LNCaP clone FGC (cell line): ENCODE data around the gene L3MBTL3.

ENCODE experiments used
- DNase-seq: peaks from one replicate; pipeline ENCODE4 v3.0.0-alpha.2; 2011; ENCODE audit warnings: low read depth
- H3K4me3 ChIP-seq: 2 replicates; pipeline ENCODE4 v1.5.1; 2011; ENCODE audit warnings: mild to moderate bottlenecking, low read depth, low read length, control low read depth
- TF ChIP-seq, protein P1 (sequence below): IDR thresholded peaks from 2 replicates; pipeline ENCODE4 v1.5.1; 2012; ENCODE audit warnings: mild to moderate bottlenecking; ENCODE audit not compliant: control insufficient read depth, insufficient read depth; ENCODE audit errors: extremely low read depth

Gene L3MBTL3

DNA sequence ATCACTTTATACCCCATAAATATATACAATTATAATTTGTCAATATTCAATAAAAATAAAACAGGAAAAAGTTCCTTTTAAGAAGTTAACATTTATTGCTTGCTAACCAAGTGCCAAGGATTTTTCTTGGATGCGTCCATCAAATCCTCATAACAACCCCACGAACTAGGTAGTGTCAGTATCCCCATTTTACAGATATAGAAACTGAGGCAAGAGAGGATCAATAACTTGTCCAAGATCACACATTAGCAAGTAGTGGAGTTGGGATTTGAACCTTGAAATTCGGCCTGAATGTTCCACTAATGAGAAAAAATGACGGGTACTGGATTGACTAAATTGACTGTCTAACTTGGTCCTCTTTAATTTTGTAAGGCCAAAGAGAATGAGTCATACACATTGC is 5.7 kb upstream of the L3MBTL3 start:
- H3K4me3 ChIP-seq: no peak overlapping the region
- TF ChIP-seq, protein P1, sequence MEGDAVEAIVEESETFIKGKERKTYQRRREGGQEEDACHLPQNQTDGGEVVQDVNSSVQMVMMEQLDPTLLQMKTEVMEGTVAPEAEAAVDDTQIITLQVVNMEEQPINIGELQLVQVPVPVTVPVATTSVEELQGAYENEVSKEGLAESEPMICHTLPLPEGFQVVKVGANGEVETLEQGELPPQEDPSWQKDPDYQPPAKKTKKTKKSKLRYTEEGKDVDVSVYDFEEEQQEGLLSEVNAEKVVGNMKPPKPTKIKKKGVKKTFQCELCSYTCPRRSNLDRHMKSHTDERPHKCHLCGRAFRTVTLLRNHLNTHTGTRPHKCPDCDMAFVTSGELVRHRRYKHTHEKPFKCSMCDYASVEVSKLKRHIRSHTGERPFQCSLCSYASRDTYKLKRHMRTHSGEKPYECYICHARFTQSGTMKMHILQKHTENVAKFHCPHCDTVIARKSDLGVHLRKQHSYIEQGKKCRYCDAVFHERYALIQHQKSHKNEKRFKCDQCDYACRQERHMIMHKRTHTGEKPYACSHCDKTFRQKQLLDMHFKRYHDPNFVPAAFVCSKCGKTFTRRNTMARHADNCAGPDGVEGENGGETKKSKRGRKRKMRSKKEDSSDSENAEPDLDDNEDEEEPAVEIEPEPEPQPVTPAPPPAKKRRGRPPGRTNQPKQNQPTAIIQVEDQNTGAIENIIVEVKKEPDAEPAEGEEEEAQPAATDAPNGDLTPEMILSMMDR: no peak
- DNase-seq: no peak

DNA sequence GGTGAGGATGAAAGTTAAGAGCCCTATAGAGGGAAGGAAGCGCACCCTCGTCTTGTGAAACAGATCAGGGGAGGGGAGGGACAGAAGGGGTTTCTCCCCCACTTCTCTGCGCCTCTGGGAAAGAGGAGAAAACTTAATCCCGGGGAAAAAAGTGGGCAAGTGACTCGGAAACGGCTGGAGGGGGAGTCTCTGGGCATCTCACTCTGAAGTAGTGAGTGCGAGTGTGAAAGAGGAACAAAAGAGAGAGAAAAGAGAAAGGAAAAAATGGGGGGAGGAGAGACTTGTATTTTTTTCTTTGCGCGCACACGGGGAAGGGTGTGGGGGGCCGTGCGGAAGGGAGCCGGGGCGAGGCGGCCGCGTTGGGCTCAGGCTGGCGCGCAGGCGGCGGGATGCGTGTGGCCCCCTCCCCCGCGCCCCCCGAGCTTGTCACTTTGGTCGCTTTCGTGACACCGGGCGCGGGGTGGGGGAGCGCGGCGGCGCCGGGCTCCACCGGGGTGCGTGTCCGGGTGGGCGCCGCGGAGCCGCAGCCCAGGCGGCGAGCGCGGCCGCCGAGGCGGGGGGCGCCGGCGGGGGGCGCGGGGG is 454 bp downstream of the L3MBTL3 start:
- TF ChIP-seq, protein P1: no peak
- DNase-seq: no peak

DNA sequence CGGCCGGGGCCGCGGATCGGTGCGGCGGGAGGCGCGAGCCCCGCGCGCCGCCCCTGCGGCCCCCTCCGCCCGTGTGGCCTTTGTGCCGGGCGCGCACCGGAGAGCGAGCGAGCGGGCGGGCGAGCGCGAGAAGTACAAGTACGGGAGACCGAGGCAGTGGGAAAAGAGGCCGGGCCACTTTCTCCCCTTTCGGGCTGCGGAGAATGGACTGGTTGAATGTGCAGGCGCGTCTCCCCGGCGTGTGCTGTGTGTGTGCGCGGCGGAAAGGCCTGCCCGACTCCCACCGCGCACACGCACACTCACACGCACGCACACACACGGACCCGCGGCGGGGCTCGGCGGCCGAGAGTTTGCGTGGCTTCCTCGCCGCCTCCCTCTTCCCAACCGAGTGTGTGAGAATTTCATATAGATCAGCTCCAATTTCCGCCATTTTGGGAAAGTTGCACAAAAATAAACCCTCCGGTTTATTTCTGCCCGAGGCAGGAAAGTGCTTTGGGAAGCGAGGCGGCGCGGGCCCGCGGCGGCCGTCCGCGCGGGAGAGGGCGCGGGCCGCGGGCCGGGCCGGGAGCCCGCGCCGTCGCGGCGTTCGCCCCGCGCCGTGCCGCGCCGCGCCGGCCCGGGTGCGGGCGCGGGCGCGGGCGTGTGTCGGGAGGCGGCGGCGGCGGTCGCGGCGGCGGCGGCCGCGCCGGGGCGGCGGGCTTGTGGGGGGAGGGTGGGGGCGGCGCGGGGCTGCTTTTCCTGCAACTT is 1.1 kb downstream of the L3MBTL3 start:
- peak overlapping the region; percentile 78 for H3K4me3 ChIP-seq
- TF ChIP-seq, protein P1: no peak
- no peak for DNase-seq

More for the DNA sequence above, 454 bp downstream of the L3MBTL3 start:
- H3K4me3 ChIP-seq: peak overlapping the region; percentile 78

DNA sequence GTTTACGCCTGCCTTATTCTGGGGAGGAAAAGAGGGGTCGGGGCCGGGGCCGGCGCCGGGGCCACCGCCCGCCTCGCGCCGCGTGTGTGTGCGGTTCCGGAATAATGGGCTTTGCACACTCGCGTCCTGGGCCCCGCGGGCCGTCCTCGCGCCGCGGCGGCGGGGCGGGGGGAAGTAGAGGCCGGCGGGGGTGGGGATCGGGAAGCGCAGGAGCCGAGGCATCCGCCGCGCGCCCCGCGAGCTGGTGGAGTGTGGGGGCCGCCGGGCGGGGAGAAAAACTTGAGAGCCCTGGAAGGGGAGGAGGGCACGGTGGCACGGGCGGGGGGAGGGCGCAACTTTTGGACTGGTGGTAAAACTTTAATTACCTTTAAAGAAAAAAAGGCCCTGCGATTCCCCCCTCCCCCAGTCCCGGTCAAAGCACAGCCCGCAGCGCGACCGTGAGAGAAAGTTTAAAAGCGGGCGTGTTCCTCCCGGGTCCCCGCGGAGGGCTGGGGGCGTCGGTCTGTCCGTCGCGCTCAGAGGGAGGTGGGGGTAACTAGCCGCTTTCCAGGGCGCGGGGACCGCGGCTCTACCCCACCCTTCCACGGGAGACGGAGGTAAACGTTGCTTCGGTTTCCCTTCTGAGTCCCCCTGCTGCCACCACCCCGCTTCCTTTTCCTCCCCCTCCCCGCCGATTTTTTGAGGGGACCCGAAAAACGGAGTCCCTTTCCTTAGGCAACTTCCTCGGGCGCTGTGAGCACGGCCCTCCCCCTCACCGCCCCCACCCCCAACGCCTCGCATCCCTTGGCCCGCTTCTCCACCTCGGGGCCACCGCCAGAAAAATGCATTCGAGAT is 1.9 kb downstream of the L3MBTL3 start:
- H3K4me3 ChIP-seq: peak overlapping the region; percentile 67
- TF ChIP-seq, protein P1: no peak
- DNase-seq: no peak

DNA sequence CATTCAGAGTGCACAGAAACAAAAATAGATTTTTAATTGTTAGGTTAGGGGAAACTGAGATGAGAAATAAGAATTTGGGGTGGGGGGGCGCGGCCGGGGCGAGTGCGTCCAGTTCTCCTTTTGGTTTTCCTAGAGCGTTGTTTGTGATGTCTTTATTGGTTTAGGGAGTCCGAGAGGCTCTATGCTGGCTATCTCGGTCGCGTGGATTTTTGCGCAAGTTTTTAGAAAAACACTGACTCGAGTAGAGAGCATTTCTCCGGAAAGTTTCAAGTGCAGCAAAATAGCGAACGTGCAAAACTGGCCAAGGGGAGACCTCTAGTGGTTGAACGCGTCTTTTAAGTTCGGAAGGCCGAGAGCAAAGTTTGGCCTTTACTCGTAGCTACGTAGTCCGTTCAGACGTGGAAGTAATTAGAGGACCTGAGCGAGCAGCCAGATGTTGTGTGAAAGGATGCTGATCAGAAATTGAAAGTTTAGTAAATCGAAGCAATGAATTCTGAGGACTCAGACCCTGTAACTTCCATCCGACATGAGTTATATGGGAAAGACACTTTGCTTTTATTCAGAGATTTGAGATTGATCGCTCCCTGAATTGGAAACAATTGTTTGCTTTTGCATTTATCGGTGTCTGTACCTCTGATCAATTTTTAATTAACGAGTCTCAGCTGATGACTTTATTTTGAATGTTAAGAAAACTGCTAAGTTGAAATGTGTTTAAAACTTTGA is 2.7 kb downstream of the L3MBTL3 start:
- peak overlapping the region; percentile 67 for H3K4me3 ChIP-seq
- TF ChIP-seq, protein P1: peak; percentile 84
- DNase-seq: peak; percentile 65

DNA sequence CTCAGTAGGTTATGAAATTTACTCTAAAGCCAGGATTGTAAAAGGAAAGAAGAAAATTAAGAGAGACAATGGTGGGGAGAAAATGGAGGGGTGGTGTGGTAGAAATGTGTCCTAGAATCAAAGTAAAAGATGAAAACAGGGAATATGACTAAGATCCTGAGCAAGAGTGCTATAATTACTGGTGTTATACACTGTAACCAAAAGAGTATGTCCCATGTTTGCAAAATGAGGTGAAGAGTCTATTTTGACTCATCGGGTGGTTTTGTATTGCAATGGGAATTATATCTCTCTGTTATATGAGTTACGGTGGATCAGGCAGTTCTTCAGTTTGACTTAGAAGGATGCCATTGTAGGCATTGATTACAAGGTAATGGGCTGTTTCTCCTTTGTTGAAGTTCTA is 8.5 kb downstream of the L3MBTL3 start:
- no peak for DNase-seq
- TF ChIP-seq, protein P1: no peak
- H3K4me3 ChIP-seq: no peak overlapping the region
